ENCODE measurements around the gene OSBPL6. TPM values are rescaled to one million over a fixed set of nuclear protein-coding genes. Genes with fewer than 3 reads are reported as not detected.

Gene OSBPL6
- total and polyA plus RNA-seq, 9 of the 15 experiments (the other 6 are each of a cell fraction or from before 2014, with no cell fraction given) = 3.4 to 12.7 (median 9.3) TPM

DNA sequence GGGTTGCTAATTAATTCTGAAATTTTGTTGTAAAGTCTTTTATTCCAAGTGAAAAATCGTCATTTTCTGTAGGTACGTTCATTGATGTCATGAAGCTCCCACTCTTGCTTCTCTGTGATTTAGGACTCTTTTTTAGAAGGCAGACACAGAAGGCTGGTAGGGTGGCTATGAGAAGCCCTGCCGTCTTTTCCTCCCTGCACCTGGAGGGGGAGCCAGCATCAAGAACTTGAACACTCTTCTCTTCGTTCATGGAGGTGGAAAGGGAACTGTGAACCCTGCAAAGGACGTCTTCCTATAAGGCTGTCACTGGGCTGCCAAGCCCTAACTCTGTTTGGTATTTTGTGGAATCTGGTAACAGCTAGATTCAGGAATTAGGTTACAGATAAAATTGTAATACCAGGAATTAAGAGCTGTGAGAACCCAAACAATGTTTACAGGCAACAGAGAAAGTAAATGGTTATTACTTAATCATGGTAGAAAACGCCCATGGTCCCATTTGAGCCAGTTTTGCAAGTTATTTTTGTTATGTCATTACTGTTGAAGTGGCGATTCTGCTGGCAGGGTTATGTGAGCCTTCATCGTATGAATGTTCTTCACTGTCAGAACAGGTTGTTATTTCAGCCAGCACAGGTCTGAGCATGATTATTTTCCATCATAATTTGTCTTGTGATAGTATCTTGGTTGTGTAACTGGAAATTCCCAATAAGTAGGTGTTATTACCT is 112.2 kb downstream of the OSBPL6 start (continued):
- TF ChIP-seq, protein P1, sequence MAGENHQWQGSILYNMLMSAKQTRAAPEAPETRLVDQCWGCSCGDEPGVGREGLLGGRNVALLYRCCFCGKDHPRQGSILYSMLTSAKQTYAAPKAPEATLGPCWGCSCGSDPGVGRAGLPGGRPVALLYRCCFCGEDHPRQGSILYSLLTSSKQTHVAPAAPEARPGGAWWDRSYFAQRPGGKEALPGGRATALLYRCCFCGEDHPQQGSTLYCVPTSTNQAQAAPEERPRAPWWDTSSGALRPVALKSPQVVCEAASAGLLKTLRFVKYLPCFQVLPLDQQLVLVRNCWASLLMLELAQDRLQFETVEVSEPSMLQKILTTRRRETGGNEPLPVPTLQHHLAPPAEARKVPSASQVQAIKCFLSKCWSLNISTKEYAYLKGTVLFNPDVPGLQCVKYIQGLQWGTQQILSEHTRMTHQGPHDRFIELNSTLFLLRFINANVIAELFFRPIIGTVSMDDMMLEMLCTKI (IDR thresholded peaks at IDR 0.05; ENCODE audit: partially characterized antibody) = no peak
- no peak for TF ChIP-seq ZNF384 (IDR thresholded peaks at IDR 0.05; ENCODE audit: low read depth, low read length)

DNA sequence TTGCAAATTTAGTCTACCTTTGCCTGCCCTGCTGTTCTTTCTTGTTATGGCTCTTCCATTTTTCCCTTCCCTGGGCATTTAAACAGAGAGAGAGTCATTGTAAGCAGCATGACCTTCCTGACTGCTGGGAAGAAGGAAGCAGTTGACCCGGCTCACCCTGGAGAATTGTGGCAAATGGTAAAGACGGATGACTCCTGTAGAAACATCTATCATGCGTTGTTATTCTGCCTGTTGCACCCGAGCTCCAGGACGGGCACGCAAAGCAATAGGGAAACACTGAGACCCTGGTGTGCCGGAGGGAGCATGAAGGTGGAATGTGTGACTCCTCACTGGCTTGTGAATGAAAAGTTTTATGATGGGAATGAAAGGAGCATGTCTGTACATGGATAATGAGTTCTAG is 113.3 kb downstream of the OSBPL6 start:
- Histone ChIP-seq H3K36me3 (ENCODE audit: control insufficient read depth, insufficient read depth, low read length) (no peaks in the 10 kb centered on the region), H3K27me3 (ENCODE audit: control insufficient read depth in 2 of 2, insufficient read depth in 2 of 2, low read length in 2 of 2) (no peaks in the 10 kb centered on the region; a peak in 1 of 5 replicates), H3K4me1 (replicated peaks in 1 of 2; ENCODE audit: control insufficient read depth in 2 of 2, insufficient read depth in 2 of 2, low read length in 2 of 2) (peaks cover 0 to 6% of the 10 kb centered on the region in 2 experiments; a peak in 2 of 5 replicates), H3K9me3 (replicated peaks; ENCODE audit: control insufficient read depth, insufficient read depth, low read depth, low read length) (no peaks in the 10 kb centered on the region), H4K20me1 (replicated peaks; ENCODE audit: control insufficient read depth, insufficient read depth, low read length) (no peaks in the 10 kb centered on the region), H3K4me2 (ENCODE audit: insufficient read depth, low read length) (no peak overlapping the region), H3K4me3 (no peak overlapping the region), H3K27ac (ENCODE audit: extremely low read depth, low read depth, low read length) (no peak overlapping the region), H2AFZ (ENCODE audit: low read depth, low read length) (no peak overlapping the region), H3K9ac (ENCODE audit: insufficient read depth in 1 of 2, low read depth in 2 of 2, low read length in 2 of 2) (no peak overlapping the region), H3K9me1 (ENCODE audit: control insufficient read depth, insufficient read depth, low read length) (no peaks in the 10 kb centered on the region), H3K79me2 (ENCODE audit: control insufficient read depth, insufficient read depth, low read length) (no peaks in the 10 kb centered on the region)
- intact Hi-C loops (cut with micrococcal nuclease) = loop anchor here (5.0 to 10.0 kb wide), 2 partner anchors 170 to 387 kb away; partner anchors contain the start of gene FKBP7
- TF ChIP-seq, protein P2, sequence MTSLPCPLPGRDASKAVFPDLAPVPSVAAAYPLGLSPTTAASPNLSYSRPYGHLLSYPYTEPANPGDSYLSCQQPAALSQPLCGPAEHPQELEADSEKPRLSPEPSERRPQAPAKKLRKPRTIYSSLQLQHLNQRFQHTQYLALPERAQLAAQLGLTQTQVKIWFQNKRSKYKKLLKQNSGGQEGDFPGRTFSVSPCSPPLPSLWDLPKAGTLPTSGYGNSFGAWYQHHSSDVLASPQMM (CRISPR knock-in tag; IDR thresholded peaks at IDR 0.05) = no peak
- no peak for TF ChIP-seq SRF (CRISPR knock-in tag; IDR thresholded peaks at IDR 0.05)
- no peak for TF ChIP-seq CUX1 (CRISPR knock-in tag; IDR thresholded peaks at IDR 0.05)
- TF ChIP-seq NEUROD1 (IDR thresholded peaks at IDR 0.05; ENCODE audit: borderline replicate concordance, low read depth, low read length, partially characterized antibody) = no peak
- no peak for TF ChIP-seq CREBBP (IDR thresholded peaks at IDR 0.05; ENCODE audit: low read depth, low read length)
- TF ChIP-seq ASH1L (IDR thresholded peaks at IDR 0.05; ENCODE audit: borderline replicate concordance, low read depth, partially characterized antibody) = no peak
- WGBS (ENCODE audit: insufficient coverage, low coverage, missing lambda C conversion rate) = 42% methylated on average over 7 of the region's 7 CpGs
- CTCF ChIA-PET (ENCODE audit: low intra/inter-chr PET ratio) = no interaction called here
- BruUV-seq (replicated peaks) = no TSS peak
- in situ Hi-C loops (cut with MboI) = no loop called here
- ATAC-seq (no peak), DNase-seq (ENCODE audit: extremely low read depth in 1 of 4, low spot score in 3 of 4) (no peak), FAIRE-seq (no peak)
- POLR2A ChIA-PET = no interaction called here
